Cardiac fibroblast (primary cell): ENCODE data around the gene KANSL1L.

Source experiments
- DNase-seq, 2 donors: peaks; one replicate each; pipeline versions ENCODE4 v3.0.0 to v3.0.0-alpha.2; 2010; ENCODE audit warnings: low read depth in 2 of 2
- H3K4me3 ChIP-seq, 2 donors: replicated peaks in 1 of 2; 1 replicate in 1 of 2; 2 replicates in 1 of 2; pipeline ENCODE4 v1.5.1; 2011; ENCODE audit warnings: low read depth in 2 of 2, low read length in 2 of 2, mild to moderate bottlenecking in 2 of 2, moderate library complexity in 1 of 2
- TF ChIP-seq, protein P1 (sequence below): IDR thresholded peaks from one replicate; pipeline ENCODE4 v1.5.1; 2011; ENCODE audit warnings: low read depth, mild to moderate bottlenecking, low read length, inconsistent platforms

Gene KANSL1L

GRCh38 chr2:210086292-210086691, 84.9 kb downstream of the KANSL1L start:
- TF ChIP-seq, protein P1, sequence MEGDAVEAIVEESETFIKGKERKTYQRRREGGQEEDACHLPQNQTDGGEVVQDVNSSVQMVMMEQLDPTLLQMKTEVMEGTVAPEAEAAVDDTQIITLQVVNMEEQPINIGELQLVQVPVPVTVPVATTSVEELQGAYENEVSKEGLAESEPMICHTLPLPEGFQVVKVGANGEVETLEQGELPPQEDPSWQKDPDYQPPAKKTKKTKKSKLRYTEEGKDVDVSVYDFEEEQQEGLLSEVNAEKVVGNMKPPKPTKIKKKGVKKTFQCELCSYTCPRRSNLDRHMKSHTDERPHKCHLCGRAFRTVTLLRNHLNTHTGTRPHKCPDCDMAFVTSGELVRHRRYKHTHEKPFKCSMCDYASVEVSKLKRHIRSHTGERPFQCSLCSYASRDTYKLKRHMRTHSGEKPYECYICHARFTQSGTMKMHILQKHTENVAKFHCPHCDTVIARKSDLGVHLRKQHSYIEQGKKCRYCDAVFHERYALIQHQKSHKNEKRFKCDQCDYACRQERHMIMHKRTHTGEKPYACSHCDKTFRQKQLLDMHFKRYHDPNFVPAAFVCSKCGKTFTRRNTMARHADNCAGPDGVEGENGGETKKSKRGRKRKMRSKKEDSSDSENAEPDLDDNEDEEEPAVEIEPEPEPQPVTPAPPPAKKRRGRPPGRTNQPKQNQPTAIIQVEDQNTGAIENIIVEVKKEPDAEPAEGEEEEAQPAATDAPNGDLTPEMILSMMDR = no peak
- H3K4me3 ChIP-seq = no peak overlapping the region
- DNase-seq = peak; percentile 32 to 57

DNA sequence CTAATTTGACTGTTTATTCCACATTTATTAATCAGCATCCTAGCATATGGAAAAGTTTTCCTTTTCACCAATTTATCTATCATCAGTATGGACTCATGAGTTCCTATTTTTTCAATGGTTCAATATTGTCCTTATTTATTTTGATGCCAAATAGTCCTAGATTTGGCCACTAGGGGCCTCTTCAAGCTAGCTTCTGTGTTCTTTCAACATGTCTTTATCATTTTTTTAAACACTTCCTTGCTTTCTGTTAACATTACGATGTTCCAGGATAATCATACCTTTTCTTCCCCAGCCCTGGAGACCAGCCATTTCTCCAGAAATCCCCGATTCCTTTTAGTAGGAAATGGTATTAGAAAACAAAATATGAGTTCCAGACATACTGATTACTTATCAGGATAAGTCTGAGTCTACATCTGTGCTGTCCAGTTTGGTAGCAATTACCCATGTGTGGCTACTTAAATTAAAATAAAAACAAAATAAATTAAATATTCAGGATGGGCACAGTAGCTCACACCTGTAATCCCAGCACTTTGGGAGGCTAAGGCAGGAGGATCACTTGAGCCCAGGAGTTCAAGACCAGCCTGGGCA, 98.2 kb downstream of the KANSL1L start:
- TF ChIP-seq, protein P1 = peak; percentile 73
- no peak overlapping the region for H3K4me3 ChIP-seq
- peak; percentile 71 to 75 for DNase-seq

GRCh38 chr2:210072493-210072892, 98.7 kb downstream of the KANSL1L start:
- TF ChIP-seq, protein P1 = no peak
- H3K4me3 ChIP-seq = no peak overlapping the region
- DNase-seq = no peak

DNA sequence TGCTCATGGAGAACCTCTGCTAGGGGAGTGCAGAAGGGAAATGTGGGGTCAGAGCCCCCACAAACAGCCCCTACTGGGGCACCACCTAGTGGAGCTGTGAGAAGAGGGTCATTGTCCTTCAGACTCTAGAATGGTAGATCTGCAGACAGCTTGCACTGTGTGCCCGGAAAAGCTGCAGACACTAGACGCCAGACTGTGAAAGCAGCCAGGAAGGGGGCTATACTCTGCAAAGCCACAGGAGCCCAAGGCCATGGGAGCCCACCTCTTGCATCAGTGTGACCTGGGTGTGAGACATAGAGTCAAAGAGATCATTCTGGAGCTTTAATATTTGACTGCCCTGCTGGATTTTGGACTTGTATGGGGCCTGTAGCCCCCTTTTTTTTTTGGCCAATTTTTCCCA, 107.9 kb downstream of the KANSL1L start:
- H3K4me3 ChIP-seq = no peak overlapping the region
- TF ChIP-seq, protein P1 = no peak
- DNase-seq = no peak

DNA sequence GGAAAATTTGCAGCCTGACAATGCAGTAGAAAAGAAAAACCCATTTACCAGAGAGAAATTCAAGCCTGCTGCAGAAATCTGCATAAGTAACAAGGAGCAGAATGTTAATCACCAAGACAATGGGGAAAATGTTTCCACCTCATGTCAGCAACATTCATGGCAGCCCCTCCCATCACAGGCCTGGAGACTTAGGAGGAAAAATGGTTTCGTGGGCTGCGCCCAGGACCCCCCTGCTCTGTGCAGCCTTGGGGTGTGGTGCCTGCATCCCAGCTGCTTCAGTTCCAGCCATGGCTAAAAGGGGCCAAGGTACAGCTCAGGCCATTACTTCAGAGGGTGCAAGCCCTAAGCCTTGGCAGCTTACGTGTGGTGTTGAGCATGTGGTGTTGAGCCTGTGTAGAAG, 115.4 kb downstream of the KANSL1L start:
- no peak overlapping the region for H3K4me3 ChIP-seq
- TF ChIP-seq, protein P1 = no peak
- DNase-seq = no peak

DNA sequence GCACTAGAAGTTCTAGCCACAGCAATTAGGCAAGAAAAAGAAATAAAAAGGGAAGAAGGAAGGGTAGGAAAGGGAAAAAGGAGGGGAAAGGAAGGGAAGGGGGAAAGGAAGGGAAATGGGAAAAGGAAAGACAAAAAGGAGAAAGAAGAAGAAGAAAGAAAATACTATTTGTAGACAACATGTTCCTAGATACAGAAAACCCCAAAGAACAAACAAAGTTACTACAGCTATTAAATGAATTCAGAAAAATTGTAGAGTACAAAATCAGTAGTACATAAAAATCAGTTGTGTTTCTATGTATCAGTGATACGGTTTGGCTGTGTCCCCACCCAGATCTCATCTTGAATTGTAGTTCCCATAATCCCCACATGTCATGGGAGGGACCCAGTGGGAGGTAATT, 116.5 kb downstream of the KANSL1L start:
- TF ChIP-seq, protein P1 = no peak
- no peak for DNase-seq
- no peak overlapping the region for H3K4me3 ChIP-seq

DNA sequence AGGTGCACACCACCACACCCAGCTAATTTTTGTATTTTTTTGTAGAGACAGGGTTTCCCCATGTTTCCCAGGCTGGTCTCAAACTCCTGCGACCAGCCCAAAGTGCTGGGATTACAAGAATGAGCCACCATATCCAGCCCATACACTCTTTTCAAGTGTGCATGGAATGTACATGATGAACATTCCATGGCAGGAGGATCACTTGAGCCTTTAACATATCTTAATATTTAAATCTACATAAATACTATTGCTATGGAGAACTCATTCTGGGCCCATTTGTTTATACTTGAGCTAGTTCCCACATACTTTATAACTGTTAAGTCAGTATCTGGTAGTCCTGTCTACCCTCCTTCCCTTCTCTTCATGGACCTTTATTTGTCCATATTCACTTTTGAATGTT, 120.3 kb downstream of the KANSL1L start:
- no peak overlapping the region for H3K4me3 ChIP-seq
- DNase-seq = no peak
- TF ChIP-seq, protein P1 = no peak
